GM11168 (cell line): ENCODE results near the gene STK11IP.

Experiments
- in situ Hi-C: fragments of 300-500 bp; cut with MboI; formaldehyde crosslinking; loops from one replicate; pipeline ENCODE4 v1.12.0; 2022; ENCODE audit warnings: low sequenced_read_pairs; ENCODE audit not compliant: unreplicated experiment

Gene STK11IP

DNA sequence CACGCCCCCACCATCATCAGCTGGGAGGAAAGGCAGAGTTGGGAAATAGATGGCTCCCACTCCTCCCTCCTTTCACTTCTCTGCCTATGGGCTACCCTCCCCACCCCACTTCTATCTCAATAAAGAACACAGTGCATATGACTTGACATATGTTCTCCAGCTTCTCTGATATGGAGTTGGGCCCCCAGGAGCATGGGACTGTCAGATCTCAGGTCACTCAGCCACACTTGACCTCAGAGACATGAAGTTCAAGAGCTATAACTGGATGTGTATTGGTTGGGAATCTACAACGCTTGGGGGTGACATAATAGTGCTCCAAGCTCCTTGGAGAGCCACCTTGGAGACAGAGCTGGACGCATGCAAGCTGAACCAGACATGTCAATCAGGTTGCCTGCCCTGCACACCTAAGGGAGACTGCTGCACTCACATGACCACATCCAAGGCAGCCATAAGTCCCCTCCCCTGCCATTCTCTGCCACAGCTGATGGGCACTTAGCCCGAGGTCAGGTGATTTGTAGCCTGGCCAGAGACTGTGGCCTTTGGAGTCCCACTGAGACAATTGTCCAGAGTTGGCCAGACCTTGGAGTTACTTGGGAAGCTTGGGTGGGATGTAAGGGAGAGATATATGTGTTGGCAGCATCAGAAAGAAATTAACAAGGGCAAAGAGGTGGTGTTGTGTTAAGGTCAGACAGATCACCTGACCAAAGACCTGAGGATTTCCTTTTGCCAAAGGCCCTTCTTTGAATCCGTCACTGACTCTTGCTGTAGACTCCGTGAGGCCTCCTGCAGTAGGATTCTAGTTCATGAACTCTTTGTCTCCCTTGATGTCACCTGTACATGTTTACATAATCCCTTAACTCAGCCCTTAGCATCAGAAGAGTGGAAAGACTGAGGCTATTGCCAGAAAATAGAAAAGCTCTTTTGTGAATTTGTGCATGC lies 21.8 kb upstream of the STK11IP start:
- in situ Hi-C loops = no loop called here

DNA sequence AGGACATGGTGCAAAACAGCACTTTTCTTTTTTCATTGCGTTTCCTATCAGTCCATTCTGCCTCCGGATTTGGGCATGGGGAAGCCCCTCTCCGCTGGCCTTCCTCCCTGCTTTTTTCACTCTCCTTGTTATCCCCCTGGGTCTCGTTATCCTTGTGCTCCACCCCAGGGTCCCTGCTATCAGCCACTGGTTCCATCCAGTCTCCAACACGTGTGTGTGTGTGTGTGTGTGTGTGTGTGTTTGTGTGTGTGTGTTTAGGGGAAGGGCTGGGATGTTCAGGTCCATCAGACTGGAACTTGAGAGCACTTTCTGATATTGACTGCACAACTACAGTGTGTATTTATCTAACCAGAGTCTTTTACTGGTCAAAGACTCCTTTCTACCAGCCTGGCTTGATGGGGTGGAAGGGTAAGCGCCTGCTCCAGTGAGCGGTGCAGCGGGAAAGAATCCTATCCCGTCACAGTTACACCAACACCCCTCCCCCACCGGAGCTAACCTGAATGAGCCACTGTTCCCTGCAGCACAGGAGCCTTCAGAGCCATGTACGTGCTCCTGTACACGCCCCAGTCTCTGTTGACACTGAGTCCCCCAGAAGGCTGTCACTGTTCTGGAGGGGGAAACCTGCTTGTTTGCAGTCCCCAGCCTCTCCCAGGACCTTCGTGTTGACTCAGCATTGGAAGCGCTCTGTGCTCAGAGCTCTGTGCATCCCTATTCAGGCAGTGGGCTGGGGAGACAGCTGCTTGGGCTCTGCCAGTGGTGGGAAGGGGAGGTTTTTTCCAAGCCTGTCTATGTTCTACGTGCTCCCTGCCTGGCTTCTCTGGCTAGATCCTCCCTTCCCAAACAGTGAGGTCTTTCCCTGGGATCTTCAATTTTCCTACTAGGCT lies 20.9 kb upstream of the STK11IP start:
- in situ Hi-C loops = no loop called here

DNA sequence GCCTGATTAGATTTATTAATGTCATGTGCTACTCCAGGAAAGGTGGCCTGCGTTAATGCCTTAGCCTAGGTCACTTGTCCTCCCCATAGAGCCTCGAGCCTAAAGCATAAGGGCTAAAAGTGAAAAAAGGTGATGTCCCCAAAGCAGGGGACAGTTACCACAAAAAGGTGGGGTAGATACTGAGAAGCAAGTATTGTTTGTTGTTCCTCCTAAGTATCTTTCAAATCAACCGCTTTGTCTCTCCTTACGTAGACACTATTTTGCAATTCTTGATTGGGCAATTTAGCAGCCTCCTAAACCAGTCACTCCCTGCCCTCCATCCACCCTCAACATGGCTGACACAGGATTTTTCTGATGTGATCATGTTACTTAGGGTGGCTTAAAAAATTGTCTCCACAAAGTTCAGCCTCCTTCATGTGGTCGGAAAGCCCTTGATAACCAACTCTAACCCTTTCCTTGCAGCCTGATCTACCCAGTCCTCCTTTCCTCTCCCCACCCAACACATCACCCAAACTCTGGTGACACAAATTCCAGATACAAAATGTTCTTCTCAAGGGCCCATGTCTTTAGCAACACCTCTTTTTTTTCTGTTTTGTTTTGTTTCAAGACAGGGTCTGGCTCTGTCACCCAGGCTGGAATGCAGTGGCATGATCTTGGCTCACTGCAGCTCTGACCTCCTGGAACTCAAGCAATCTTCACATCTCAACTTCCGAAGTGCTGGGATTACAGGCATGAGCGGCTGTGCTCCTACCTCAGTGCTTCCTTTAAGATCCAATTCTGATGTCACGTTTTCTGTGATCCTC lies 18.6 kb upstream of the STK11IP start:
- in situ Hi-C loops = no loop called here

DNA sequence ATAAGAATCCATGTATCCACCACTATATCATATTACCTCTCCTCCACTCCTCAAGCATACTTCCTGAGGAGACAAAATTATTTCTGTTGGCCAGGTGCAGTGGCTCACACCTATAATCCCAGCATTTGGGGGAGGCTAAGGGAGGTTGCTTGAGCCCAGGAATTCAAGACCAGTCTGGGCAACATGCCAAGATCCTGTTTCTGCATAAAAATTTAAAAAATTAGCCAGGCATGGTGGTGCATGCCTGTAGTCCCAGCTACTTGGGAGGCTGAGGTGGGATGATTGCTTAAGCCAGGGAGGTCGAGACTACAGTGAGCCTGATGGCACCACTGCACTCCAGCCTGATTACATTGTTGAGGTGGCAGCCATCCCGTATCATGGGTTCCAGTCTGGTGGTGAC lies 16.3 kb upstream of the STK11IP start:
- in situ Hi-C loops = no loop called here

DNA sequence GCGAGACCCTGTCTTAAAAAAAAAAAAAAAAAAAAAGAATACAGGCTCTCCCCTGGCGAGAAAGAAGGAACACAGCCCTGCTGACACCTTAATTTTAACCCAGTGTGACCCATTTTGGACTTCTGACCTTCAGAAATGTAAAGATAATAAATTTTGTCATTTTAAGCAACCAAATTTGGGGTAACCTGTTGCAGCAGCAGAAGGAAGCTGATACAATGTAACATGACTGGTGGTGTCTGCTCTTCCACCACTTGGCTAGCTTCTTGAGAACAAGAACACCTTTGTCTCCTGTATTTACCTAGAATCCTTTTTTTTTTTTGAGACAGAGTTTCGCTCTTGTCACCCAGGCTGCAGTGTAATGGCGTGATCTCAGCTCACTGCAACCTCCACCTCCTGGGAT lies 6.6 kb upstream of the STK11IP start:
- in situ Hi-C loops = no loop called here

DNA sequence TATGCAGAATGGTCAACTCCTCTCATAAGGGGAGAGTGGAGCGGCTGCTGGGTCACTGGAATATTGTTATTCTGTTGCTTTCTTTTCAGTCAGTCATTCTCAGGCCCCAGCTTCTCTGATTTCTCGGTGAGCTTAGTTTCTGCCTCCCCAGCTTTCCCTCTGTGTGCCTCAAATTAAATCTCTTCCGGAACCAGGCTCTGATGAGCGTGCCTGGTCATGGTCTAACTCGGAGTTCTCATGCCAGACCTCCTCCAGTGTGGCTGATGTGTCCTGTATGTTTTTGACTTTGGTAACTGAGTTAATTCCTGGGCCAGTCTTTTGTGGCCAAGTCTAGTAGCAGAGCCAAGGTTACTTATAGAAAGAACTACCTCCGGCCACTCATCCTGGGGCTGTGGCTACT lies 4.9 kb upstream of the STK11IP start:
- in situ Hi-C loops = no loop called here

DNA sequence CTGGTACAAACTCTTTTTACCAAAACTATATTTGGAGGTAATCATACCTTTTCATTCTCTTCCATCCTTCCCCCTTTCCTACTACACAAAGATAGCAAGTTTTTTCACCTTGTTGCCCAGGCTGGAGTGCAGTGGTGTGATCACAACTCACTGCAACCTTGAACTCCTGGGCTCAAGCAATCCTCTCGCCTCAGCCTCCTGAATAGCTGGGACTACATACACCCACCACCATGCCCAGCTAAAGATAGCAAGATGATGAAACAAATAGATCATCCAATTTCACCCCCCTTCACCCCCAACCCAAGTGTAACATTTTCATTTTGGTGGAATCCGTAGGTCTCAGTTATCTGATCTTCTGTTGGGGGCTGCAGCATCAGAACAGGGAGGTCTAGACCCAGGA lies 4.5 kb upstream of the STK11IP start:
- in situ Hi-C loops = no loop called here

DNA sequence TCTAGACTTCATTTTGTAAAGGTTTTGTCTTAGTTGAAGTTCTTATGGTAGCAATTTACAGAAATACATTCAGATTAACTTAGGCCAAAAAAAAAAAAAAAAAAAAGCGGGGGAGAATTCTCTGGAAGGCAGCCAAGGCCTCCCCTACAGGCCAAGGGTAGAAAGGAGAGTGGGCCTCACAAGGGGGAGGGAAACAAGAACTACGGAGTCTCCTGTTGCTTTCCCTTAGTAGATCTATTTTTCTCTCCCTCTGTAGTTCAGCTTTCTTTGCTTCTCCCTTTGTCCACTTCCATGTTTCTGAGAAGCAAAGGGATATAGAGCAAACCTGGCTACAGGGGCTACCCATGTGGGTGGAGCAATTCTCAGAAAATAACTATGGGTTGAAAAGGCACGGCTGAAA lies 2.4 kb upstream of the STK11IP start:
- in situ Hi-C loops = no loop called here

DNA sequence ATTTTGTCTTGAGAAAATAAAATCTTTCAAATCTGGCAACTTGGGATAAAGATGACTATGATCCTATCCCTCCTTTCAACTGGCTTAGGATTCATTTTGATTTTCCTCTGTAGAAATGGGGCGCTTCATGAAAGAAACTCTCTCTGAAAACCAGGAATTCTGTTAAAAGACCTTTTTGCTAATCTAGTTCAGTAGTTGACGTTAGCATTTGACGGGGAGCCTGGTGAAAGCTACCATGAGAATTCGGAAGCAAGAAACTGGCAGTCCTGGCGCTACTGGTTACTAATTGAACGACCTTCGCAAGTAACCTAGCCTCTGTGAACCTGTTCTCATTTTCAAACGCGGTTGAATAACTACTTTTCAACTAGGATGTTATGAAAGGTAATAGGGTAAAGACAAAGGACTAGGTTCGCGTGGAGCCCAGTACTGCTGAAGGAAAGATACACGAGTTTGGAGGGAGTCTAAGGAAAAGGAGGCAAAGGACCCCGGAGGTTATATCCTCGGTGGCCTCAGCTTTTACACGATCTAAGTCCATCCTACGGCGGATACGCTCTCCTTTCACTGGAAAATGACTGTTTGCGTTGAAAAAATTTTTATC lies 604 bp upstream of the STK11IP start:
- in situ Hi-C loops = no loop called here

DNA sequence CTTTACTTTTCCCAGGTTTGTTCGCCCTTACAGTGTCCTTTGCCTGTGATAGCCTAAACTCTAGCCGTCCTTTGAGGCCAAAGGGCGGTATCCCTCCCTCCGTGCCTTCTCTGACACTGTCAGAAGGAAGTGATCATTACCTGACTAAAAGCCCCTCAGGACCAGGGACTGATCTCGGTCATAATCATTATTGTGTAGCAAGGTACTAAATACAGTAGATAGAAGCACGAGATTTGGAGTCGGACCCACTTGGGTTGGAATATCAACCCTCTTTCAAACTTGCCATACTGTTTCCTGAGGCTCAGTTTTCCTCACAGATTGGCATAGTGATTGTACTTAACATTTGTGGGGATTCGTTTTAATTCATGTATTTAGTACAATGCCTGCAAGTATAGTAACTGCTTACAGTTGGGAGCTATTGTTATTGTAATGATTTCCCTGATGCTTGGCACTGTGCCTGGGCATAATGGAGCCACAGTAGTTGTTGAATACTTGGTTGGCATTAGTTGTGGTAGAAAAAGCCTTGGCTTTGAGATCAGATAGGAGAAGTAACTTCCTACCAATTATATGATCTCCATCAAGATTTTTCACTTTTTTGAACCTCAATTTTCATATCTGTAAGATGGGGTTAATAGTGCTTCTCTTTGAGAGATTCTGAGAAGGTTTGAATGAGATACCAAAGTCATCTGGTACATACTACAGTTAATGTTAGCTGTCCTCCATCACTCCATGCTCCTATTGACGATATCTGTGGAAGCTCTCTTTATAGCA lies 836 bp downstream of the STK11IP start:
- in situ Hi-C loops = no loop called here

DNA sequence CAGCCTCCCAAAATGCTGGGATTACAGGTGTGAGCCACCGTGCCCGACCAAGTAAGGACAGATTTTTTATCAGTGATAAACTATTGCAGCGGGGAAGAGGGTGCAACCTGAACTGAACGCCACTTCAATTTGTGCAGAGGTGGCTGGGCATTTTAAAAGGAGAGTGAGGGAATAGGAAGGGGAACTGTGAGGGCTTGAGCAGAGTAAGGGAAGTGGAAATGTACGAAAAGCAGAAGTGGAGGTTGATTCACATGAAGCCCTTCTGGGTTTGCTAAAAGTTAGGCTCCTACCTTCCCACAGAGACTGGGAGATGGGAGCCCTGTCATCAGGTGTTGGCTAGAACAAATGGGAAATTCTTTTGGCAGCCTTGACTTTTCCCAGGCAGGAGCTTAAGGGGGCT lies 6.1 kb downstream of the STK11IP start:
- in situ Hi-C loops = no loop called here

DNA sequence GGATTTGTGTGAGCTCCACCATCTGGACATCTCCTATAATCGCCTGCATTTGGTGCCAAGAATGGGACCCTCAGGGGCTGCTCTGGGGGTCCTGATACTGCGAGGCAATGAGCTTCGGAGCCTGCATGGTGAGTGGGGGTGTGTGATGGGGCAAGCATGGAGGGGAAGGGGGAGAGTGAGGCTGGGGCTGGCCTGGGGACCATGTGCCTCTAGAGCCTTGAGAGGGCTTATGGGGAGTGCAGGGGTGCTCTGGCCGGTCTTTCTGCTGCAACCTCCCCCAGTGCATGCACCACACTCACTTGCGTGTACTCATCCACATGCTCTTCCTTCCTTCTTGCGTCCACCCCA lies 7.9 kb downstream of the STK11IP start:
- in situ Hi-C loops = no loop called here

DNA sequence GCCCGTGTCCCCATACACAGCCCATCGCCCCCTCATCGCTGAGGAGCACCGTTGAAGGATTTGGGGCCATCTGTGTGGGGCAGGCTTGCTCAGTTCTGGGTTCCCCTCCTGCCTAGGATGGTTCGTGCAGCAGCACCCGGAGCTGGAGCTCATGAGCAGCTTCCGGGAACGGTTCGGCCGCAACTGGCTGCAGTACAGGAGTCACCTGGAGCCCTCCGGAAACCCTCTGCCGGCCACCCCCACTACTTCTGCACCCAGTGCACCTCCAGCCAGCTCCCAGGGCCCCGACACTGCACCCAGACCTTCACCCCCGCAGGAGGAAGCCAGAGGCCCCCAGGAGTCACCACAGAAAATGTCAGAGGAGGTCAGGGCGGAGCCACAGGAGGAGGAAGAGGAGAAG lies 10.3 kb downstream of the STK11IP start:
- in situ Hi-C loops = no loop called here

DNA sequence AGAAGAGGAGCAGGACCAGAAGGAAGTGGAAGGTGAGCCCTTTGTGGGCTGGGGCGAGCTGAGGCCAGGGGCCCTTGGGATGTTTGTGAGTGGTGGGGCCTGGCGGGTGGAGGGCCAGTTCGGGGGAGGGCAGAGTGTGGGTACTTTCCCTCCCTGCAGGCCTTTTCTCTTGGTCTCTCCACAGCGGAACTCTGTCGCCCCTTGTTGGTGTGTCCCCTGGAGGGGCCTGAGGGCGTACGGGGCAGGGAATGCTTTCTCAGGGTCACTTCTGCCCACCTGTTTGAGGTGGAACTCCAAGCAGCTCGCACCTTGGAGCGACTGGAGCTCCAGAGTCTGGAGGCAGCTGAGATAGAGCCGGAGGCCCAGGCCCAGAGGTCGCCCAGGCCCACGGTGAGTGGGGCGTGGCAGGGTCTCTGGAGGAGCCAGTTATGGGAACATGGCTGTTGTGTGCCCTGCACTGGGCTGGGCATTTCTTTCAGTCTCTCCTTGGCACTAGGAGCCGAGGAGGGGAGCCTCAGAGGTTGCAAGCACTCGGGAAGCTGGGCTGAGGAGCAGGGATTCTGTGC lies 10.8 kb downstream of the STK11IP start:
- in situ Hi-C loops = no loop called here

DNA sequence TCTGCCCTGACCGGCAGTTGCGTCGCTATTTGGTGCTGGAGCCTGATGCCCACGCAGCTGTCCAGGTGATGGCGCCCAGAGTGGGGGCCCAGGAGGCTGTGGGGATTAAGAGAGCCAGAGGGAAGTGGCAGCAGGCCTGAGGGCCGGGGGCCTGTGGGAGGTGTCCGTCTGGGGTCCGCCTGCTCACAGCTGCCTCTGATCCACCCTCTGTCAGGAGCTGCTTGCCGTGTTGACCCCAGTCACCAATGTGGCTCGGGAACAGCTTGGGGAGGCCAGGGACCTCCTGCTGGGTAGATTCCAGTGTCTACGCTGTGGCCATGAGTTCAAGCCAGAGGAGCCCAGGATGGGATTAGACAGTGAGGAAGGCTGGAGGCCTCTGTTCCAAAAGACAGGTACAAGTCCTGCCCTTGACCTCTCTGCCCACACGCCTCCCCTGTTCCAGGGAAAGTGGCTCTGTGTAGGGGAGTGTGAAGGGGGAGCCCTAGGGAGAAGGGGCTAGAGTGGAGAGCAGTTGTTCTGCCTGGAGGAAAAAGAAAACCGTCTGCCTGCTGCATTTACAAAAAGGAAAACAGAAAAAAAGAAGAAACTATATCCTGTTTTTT lies 11.6 kb downstream of the STK11IP start:
- in situ Hi-C loops = no loop called here

DNA sequence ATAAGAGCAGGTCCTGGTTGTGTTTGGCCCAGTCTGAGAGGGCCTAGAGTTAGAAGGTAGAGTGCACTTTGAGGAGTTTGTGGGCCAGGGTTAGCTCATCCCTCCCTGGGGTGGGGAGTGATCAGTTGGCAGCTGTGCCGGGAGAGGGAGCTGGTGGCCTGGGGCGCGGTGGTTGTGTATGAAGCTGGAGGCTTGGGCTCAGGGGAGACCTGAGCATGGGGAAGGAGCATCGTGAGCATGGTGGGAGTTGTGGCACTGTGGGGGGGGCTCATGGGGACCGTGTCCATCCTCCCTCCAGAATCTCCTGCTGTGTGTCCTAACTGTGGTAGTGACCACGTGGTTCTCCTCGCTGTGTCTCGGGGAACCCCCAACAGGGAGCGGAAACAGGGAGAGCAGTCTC lies 13.6 kb downstream of the STK11IP start:
- in situ Hi-C loops = no loop called here

DNA sequence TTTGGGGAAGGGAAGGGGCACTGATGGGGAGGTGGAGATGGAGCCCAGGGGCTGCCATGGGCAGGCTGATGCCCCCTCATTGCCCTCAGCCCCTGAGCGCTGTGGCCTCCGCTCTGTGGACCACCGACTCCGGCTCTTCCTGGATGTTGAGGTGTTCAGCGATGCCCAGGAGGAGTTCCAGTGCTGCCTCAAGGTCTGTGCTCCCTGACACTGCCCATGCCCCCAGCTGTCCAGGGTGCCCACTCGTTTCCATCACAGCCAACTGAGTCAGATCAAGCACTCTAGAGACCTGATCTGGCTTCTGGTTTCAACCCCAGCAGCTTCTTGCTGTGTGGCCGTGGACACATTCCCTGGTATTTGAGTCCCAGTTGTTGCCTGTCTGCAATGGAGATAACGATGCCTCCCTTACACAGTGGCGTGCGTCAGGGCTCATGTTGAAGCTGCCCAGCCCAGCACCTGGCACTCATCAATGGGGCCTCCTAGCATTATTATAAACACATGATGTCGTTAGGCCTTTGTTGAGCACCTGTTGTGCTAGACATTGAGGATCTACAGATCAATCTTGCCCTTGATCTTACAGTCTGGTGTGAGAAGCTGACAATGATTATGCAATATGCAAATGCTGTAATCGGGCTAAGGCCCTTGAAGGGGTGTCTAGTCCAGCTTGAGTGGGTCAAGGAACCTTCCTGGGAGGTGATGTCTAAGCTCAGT lies 14.4 kb downstream of the STK11IP start:
- in situ Hi-C loops = no loop called here

DNA sequence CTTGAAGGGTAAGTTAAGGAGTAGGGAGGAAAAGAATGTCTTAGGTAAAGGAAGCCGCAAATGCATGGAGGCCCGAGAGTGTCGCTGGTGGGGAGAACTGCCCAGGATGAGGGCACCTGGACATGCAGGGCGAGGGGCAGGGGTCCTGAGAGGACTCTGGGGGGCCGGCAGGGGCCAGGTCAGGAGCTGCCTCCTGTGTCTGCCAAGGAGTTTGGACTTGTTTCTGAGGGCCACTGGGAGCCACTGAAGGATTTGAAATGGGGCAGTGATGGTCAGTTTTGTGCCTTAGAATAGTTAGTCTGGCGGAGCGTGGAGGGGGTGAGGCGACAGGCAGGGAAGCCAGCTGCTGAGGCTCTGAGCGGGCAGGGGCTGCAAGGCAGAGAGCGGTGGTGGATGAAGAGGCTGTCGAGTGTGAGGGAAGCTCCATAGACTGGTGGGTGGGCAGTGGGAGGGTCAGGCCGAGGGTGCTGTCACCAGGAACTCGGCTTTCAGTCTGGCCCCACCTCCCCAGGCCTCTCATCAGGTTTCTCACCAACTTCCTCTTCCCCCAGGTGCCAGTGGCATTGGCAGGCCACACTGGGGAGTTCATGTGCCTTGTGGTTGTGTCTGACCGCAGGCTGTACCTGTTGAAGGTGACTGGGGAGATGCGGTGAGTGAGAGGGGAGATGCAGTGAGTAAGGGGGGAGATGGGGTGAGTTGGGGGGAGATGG lies 15.1 kb downstream of the STK11IP start:
- in situ Hi-C loops = no loop called here
